HG02642 (cell line): ENCODE measurements around the gene RGS1.

Experiments used
- ATAC-seq: cut with Tn5 transposase; IDR thresholded peaks from one replicate; pipeline ENCODE4 v1.9.1; 2021; ENCODE audit warnings: mild to moderate bottlenecking; ENCODE audit not compliant: unreplicated experiment, poor library complexity

Gene RGS1

DNA sequence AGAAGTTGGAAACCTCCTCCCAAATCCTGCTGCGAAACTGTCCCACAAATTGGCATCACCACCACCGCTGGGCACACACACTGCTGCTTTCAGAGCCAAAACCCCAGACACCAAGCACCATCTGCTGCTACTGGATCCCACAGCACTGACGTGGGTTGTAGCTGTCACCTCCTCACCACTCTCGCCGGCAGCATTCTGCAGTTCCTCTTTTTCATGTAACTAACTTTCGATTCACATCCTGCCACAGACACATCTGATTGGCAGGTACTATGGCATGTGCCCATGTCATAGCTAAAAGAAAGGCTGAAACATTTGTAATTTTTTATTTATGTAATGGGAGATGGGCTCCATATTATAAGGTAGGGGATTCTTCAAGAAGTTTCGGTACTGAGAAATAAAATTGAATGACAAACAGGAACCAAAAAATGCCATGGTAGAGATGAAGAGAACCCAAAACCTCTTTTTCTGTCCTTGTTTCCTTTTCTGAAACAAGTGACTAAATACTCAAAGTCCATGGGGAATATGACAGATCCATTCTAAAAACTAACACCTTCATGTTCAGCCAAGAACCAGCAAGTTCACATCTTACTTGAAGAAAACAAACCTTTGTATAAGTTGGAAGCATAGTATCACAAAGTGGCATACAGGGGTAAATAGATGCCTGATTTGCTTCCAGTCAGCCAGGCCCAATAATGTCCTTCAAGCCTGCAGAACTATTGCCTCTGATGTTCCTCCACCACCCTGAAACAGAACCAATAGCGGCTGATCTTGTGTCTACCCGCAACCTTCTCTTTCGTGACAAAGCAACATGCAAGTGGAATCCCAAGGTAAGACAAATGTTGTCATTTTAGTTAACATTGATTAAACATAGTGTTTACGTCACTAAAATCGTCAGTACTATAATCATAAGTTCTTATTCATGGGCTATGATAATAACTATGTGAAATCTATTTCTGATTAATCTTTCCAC, 33.8 kb downstream of the RGS1 start:
- peak; percentile 99 for ATAC-seq

DNA sequence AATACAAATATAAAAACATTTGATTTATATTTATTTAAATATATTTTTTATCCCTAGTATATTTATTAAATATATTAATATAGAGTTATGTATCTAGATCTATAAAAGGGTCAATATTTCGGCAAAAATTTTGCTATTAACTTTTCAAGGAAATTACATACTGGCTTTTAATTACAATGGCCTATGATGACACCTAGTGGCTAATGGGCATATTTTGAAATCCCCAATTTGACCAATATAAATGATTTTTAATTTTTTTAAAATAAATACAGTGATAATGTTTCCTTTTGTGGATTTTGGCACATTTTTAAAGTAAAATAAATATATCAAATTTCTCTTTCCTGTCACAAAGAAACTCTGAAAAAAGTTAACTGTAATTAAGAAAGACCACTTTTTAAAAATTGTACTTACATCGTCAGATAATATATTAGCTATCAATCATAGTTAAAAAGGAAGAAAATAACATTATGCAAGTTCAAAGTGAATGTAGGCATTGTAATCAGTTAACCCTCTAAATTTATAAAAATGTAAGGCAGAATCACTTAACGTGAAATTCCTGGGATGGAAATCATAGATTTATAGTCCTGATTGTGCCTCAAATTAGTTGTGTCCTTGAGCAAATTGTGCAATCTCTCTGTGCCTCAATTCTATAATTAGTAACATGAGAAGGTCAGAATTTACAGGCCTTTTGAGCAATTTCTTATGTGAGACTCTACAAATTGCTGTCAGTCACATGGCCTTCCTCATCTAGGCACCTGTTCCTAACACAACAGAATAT, 34.7 kb downstream of the RGS1 start:
- ATAC-seq, result no peak

DNA sequence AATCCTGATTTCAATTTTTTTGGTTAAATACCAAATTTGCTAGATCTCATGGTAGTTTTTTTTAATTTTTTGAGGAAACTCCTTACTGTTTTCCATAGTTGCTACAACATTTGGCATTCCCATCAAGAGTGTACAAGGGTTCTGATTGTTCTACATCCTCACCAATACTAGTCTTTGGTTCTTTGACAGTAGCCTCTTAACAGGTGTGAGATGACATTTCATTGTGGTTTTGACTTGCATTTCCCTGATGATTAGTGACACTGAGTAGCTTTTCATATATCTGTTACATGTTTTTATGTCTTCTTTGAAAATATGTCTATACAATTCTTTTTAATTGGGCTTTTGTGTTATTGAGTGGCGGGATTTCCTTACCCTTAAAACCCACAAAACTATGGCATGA, 39.5 kb downstream of the RGS1 start:
- ATAC-seq, result peak; percentile 67

DNA sequence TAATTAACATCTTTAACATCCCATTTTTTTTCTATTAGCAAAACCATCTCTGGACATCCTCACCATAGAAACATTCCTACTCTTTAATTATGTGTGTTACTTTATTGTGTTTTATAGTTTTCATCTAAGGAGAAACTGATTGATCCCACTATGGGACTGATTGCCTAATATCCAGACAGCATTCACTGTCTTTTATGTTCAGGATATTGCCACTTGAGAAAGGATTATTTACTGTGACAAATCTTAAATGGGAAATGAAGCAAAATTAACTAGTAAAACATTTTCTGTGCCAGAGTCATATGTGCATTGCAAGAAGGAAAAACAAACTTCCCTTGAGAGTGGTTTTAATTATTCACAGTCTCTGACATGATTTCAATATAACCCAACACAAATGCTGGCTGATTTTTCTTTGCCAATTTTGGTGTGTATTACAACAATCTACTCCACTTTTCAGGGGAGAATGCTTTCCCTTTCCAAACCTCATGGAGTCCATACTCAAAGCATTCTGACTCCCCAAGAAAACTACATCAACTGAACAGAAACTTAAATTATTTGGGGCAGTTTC, 44.6 kb downstream of the RGS1 start:
- no peak for ATAC-seq

DNA sequence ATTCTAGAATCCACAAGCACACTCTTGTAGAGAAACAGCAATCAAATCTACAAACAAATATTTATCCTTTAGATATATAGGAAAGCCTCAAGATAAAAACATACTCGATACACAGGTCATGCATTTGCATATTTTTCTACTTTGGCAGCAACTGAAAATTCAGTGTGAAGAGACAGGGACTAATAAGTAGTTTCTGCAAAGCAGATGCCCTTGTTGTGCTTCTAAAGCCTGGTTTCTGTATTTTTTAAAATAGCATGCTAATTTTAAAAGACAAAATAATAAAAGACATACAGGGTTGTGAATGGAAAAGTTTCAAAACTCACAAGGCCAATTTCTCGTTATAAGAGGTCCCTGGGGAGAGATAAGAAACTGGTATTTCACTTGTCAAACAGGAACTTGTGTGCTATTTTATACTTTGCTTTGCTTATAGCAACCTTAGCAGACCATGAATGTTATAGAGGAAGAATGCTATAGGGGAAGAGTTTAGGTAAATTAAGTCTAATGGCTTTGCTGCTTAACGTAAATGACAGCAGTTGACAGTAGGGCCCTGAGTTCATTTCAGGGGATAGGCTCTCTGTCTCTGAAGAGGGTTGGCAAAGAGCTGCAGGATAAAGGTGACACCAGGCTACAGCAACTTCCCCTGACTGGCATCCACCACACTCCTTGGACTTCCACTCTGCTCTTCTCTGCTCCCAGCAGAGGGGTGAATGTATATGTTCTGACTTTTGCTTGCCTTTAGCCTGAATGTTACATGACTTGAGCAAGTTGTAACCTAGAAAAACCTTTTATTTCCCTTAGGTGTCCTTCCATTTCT, 51.0 kb downstream of the RGS1 start:
- ATAC-seq, result peak; percentile 87

DNA sequence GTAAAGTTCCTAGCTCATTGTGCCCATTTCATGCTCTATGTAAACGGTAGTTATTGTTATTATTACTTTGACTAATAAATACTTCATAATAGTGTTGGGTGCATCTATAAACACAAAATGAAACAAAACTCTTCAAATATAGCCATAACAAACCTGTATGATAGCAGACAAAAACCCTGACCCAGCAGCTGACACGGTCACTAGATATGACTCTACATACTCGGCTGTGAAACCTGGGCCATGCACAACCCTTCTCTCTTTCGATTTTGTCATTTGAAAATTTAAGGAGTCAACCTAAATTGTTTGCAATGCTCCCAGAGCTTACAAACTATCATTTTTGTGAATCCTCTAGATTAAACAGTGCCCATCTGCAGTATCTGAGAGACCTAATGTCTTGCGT, 52.3 kb downstream of the RGS1 start:
- no peak for ATAC-seq

DNA sequence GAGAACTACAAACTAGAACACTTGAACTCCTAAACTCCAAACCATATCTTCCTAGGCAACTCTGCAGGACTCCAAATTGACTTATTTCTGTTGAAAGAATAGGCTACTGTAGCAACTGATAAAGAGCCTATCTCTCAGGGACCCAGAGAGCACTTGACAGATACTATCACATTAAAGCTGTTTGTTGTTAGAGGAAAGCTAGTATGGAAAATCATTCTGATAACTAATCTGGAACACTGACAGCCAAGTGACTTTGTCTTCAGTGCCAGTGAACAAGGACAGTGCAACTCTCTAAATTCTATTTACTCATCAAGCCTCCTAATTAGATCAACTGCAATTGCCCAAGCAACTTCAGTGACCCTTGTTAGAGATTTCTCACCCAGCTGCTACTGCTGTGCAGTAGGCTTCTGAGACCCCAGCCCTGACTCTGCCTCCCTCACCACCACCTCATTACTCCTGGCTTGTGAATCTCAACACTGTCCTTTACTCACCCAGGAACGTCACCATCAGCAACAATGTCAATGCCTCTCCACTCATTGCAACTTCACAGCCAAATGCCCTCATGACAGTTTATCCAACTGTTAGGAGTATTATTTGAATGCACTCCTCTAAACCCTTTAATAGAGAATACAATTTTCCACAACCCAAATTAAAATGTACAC, 53.0 kb downstream of the RGS1 start:
- ATAC-seq, result no peak

DNA sequence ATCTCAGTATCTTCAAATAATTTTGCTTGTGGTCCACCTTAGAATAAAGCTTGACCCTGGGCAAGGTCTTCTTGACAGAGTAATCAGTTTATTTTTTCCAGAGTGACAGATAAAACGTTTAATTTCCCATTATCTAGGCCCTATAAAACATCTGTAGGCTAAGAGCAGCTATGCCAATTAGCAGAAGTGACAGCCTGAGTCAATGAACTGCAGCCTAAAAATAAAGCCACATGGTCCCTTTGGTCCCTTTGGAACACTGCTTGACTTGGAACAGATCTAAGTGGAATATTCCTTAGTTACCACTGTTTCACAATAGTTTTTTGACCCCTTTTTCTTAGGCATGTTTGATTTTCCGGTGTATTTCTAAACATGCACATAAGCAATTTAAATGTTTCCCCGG, 54.0 kb downstream of the RGS1 start:
- no peak for ATAC-seq
